Pancreas (tissue), 10 donors: ENCODE results near the gene MYH3. TPM values are rescaled to one million over a fixed set of nuclear protein-coding genes. Genes with fewer than 3 reads are reported as not detected.

Source experiments
- ATAC-seq, 4 donors: fragments of 200-7000 bp; cut with Tn5 transposase; one replicate each; pipeline versions ENCODE4 v1.8.0 to v1.9.1; 2020; ENCODE audit warnings: mild to moderate bottlenecking in 4 of 4, moderate library complexity in 4 of 4
- DNase-seq, 6 donors: peaks; one replicate each; pipeline ENCODE4 v3.0.0-alpha.2; 2020
- FAIRE-seq: peaks from 2 replicates; lab custom pipeline; 2012; peaks lifted over from hg19 to GRCh38; lab: Jason Lieb, UNC
- H3K27ac ChIP-seq, 4 donors: fragments of 200-600 bp; sonication (generic); 1 replicate in 3 of 4; 2 replicates in 1 of 4; pipeline versions ENCODE4 v1.5.0 to v1.8.0; 2020
- H3K27me3 ChIP-seq, 4 donors: fragments of 200-600 bp; one replicate each; pipeline ENCODE4 v1.8.0; 2021
- H3K36me3 ChIP-seq, 3 donors: fragments of 200-600 bp; sonication (generic) in 1 of 3; one replicate each; pipeline versions ENCODE4 v1.5.0 to v1.8.0; 2020 to 2021
- H3K4me1 ChIP-seq, 3 donors: fragments of 200-600 bp; one replicate each; pipeline ENCODE4 v1.8.0; 2021
- H3K4me3 ChIP-seq, 4 donors: fragments of 200-600 bp; sonication (generic) in 2 of 4; one replicate each; pipeline versions ENCODE4 v1.5.0 to v1.8.0; 2020 to 2021
- H3K9me3 ChIP-seq, 4 donors: fragments of 200-600 bp; one replicate each; pipeline ENCODE4 v1.8.0; 2021
- CTCF ChIP-seq, 4 donors: fragments of 200-600 bp; sonication (generic) in 3 of 4; IDR thresholded peaks; one replicate each; pipeline versions ENCODE4 v1.5.0 to v1.8.0; 2021; ENCODE audit warnings: antibody characterized with exemption in 4 of 4
- WGBS, 2 donors: extraction: QIAGEN DNeasy Blood & Tissue Kit; methylation state at CpG; one replicate each; pipeline ENCODE4 v1.1.7; 2013; 5-methylcytosine and 5-hydroxymethylcytosine counted together
- intact Hi-C, 3 donors: fragments of 100-400 bp; cut with DNase I; formaldehyde crosslinking; loops; one replicate each; pipeline versions ENCODE4 v1.11.1 to v1.14.2; 2022
- polyA plus RNA-seq, 2 donors: library from polyadenylated mRNA; stranded (reverse); fragments of 200-250 nt; gene quantifications; one replicate each; pipeline ENCODE4 v1.2.3, GENCODE V29; 2013
- total RNA-seq, 6 donors: library from RNA; stranded (reverse); fragmentation: NEBNext Ultra II Directional in 4 of 6; extraction: Animal tissue kit (Norgen Biotek cat#: 25700) in 4 of 6; gene quantifications; one replicate each; pipeline versions ENCODE4 v1.2.1 to v1.2.4, GENCODE V29; 2021 to 2023
- donor health status: healthy with polysubstance abuse.
- donor health status: DM: no; HTN: no; CAD: no; lungs with moderate emphysema.
- donor health status: DM: no; HTN: no; CAD: no.
- donor health status: control.
- donor health status: control.
- donor health status: Bipolar disorder and iron deficiency.
- donor health status: DM: yes; HTN: yes; CAD: no.
- donor health status: DM: no; HTN: no; CAD: no.
- donor health status: DM: no; HTN: no; CAD: no.
- donor health status: DM: yes; HTN: yes; CAD: no.

The MYH3 gene
- total and polyA plus RNA-seq, 8 donors, result 0.63 to 13.5 (median 2.2) TPM

- WGBS, 2 donors, result 84 to 86% methylated on average over 5 of the region's 5 CpGs
- Histone ChIP-seq H3K27me3 (no peaks in the 10 kb centered on the region), H3K9me3 (no peaks in the 10 kb centered on the region), H3K4me3 (no peak overlapping the region), H3K27ac (no peak overlapping the region), H3K36me3 (no peaks in the 10 kb centered on the region), H3K4me1 (no peaks in the 10 kb centered on the region)
- FAIRE-seq (no peak), DNase-seq (no peak), ATAC-seq (no peak)
- intact Hi-C loops, result no loop called here
- no peak for TF ChIP-seq CTCF (IDR thresholded peaks at IDR 0.05)
Measured at GRCh38 chr17:10666906-10667305, 9.8 kb upstream of the MYH3 start.

- DNase-seq, result no peak
- intact Hi-C loops, result no loop called here
- 91 to 96% methylated on average over 9 of the region's 9 CpGs for WGBS, 2 donors
Measured at GRCh38 chr17:10664571-10664970, 7.5 kb upstream of the MYH3 start.

GRCh38 chr17:10663231-10663630, 6.1 kb upstream of the MYH3 start:
- intact Hi-C loops, result no loop called here
- Histone ChIP-seq H3K4me3 (no peak overlapping the region), H3K4me1 (no peaks in the 10 kb centered on the region), H3K9me3 (no peaks in the 10 kb centered on the region), H3K27ac (no peak overlapping the region), H3K36me3 (no peaks in the 10 kb centered on the region), H3K27me3 (no peaks in the 10 kb centered on the region)
- FAIRE-seq (no peak), ATAC-seq (no peak), DNase-seq (no peak)
- TF ChIP-seq CTCF (IDR thresholded peaks at IDR 0.05), result no peak
- 82 to 91% methylated on average over 6 of the region's 6 CpGs for WGBS, 2 donors

More at GRCh38 chr17:10664571-10664970, 7.5 kb upstream of the MYH3 start:
- Histone ChIP-seq H3K4me1 (no peaks in the 10 kb centered on the region), H3K9me3 (no peaks in the 10 kb centered on the region), H3K4me3 (no peak overlapping the region), H3K36me3 (no peaks in the 10 kb centered on the region), H3K27me3 (no peaks in the 10 kb centered on the region), H3K27ac (no peak overlapping the region)
- ATAC-seq (no peak), FAIRE-seq (no peak)
- no peak for TF ChIP-seq CTCF (IDR thresholded peaks at IDR 0.05)

- no peaks in the 10 kb centered on the region for H3K27me3 ChIP-seq
- no peaks in the 10 kb centered on the region for H3K9me3 ChIP-seq
- no peaks in the 10 kb centered on the region for H3K4me1 ChIP-seq
- no peaks in the 10 kb centered on the region for H3K36me3 ChIP-seq
- ATAC-seq (no peak), FAIRE-seq (no peak), DNase-seq (no peak)
- intact Hi-C loops, result no loop called here
- H3K27ac ChIP-seq, result no peak overlapping the region
- no peak overlapping the region for H3K4me3 ChIP-seq
- no peak for TF ChIP-seq CTCF (IDR thresholded peaks at IDR 0.05)
- WGBS, 2 donors, result 92 to 95% methylated on average over 10 of the region's 10 CpGs
Measured at GRCh38 chr17:10661437-10661836, 4.3 kb upstream of the MYH3 start.

GRCh38 chr17:10657879-10658278, 770 bp upstream of the MYH3 start:
- intact Hi-C loops, result loop anchor here in 1 of 3 donors (10.0 kb wide), 1 partner anchor 187 kb away; no protein-coding TSS in a partner anchor
- Histone ChIP-seq H3K9me3 (no peaks in the 10 kb centered on the region), H3K4me3 (no peak overlapping the region), H3K27me3 (no peaks in the 10 kb centered on the region), H3K27ac (no peak overlapping the region), H3K4me1 (no peaks in the 10 kb centered on the region), H3K36me3 (no peaks in the 10 kb centered on the region)
- no peak for TF ChIP-seq CTCF (IDR thresholded peaks at IDR 0.05)
- FAIRE-seq (no peak), DNase-seq (no peak), ATAC-seq (no peak)
- WGBS, 2 donors, result 76 to 78% methylated on average over 10 of the region's 10 CpGs
